ENCODE data around the gene ACOT9.
"Not testable (repeated sequence)": the region's sequence is repeated elsewhere in the genome, so short reads cannot be mapped to it uniquely, and the experiment has no call there.

ACOT9 gene

DNA sequence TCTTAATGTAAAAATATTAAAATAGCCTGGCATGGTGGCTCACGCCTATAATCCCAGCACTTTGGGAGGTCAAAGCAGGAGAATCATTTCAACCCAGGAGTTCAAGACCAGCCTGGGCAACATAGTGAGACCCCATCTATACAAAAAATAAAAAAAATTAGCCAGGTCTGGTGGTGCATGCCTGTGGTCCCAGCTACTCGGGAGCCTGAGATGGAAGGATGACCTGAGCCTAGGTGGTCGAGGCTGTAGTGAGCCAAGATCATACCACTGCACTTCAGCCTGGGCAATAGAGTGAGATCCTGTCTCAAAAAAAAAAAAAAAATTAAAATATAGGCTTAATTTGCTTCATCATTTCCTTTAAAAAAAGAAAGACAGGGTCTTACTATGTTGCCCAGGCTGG lies 66.6 kb downstream of the ACOT9 start:
- not testable (repeated sequence) for DNase-seq

DNA sequence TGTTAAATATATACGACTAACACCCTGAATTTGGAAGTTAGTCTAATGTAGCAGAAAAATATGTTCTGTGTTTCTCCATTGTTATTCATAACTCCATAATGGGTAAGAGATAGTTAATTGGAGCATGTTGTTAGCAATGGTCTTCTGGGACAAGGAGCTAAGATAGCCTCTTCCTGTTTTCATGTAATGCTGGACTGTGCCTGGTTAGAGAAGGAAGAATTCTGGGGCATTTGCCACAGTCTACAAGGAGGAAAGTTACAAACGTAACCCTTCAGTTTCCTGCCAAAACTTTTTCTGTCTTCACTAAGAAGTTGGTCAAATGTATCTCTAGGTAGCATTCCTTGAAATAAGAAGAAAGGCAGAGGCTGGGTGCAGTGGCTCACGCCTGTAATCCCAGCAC lies 70.0 kb downstream of the ACOT9 start:
- DNase-seq, result no peak

DNA sequence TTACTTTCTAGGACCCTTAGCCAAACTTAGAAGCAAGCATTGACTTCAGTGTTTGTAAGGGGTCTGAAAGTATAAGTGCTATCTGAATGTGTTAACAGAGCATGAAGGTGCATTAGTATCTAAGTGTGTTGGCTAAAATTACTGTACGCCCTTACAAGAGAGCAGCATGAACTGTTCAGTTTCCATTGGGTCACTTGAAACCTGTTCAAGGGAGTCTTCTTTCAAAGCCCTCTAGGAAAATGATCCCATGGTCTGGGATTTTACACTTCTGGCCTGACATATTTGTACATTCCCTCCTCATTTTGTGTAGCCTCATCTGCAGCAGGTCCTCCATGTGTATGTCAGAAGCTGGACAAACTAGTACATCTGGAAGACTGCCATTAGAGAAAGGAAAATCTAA lies 72.5 kb downstream of the ACOT9 start:
- DNase-seq, result no peak

DNA sequence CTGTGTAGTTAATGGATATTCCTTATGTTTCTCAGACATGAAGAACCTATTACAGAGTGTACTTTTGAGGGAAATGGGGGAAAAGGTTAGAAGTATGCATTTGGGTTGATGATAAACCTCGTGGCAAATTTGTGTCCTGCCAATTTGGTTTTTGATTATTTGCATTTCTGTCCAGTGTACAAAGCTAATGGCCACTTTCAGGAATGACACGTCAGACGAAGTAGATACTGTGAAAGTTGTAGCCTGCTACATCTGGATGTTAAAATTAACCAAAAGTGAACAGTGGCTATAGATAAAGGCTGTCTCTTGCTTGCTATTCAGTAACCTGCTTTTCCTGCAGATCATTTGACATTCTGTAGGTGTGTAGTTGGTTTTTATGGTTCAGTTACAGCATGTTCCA lies 74.7 kb downstream of the ACOT9 start:
- DNase-seq, result no peak

DNA sequence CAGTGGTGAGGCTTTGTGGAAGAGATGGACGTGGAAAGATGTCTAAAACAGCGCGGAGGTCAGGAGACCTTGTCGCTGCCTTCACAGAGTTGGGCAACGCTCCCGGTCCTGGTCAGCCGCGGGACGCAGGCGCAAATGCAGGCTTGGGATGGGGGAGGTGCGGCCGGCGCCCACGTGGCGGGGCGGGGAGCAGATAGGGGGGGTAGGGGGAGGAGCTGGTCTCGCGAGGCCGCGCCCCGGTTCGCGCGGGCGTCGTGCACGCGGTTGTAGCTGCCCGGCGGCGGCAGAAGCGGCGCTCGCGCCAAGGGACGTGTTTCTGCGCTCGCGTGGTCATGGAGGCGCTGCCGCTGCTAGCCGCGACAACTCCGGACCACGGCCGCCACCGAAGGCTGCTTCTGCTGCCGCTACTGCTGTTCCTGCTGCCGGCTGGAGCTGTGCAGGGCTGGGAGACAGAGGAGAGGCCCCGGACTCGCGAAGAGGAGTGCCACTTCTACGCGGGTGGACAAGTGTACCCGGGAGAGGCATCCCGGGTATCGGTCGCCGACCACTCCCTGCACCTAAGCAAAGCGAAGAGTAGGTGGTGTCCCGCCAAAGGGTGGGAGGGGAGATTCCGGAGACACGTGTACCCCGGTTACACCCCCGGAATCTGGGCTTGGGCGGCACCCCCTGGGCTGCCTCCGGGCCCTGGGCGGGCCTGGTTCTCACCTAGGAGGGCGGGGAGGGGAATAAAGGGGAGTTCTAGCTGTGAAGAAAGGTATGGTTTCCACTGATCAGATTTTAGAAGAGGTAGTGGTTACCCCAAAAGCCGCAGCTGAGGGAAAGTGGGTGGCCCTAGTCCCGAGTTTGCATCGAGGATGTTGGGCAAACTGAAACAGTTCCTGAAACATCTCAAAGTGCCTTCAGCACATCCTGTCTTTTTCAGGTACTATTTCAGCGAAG lies 75.6 kb downstream of the ACOT9 start, which contains the start of gene PRDX4:
PRDX4 (plus strand) TSS at position 255 of the 939 bp plus-strand sequence; CDS start at position 333, 78 bp downstream.
- DNase-seq, result peak; percentile 35 to 74

DNA sequence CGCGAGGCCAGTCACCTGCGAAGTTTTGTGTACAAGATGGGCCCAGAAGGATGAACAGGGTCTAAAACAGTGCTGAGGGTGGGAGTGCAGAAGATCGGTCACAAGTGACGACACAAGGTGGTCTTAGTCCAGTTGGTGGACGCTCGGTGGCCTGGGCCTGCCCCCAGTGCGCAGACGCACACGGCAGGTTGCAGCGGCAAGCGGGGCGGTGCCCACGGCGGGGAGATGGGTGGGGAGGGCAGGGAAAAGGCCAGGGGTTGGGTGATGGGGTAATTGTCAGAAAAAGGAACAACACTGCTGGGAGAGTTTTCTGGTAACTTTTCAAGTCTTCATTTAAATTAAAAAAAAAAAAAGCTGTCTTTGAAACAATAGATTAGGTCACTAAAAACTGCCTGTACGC lies 76.8 kb downstream of the ACOT9 start:
- DNase-seq, result no peak

DNA sequence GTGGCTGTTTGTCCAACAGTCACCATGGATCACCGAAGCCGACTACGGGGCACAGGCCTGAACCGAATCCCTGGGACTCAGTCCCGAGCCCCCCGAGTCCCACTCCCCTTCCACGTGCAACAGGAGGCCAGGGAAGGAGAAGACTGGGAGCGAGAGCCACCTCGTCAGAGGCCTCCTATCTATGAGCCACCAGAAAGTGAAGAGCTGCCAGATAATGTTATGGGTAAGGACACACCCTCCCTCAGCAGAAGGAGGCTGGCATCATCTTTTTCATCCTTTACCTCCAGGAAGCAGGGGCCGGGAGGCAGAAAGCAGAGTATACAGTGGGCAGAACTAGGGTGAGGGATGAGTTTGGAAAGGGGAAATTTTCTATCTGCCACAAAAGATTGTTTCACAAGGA lies 78.6 kb downstream of the ACOT9 start:
- no peak for DNase-seq

DNA sequence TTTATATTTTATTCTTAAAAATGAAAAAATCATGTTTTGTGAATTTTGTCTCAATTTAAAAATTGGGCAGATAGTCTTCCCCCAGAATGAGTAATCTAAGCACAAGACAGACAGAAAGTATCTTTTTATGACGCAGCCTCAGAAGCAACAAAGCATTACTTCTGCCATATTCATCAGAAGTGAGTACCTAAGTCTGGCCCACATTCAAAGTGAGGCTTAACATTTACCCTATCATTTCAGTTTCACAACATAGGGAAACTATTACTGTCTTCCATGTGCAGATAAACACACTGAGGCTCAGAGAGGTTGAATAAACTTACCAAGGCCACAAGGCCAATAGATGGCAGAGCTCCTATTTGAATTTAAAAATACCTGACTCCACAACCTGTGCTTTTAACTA lies 80.2 kb downstream of the ACOT9 start:
- DNase-seq, result no peak

DNA sequence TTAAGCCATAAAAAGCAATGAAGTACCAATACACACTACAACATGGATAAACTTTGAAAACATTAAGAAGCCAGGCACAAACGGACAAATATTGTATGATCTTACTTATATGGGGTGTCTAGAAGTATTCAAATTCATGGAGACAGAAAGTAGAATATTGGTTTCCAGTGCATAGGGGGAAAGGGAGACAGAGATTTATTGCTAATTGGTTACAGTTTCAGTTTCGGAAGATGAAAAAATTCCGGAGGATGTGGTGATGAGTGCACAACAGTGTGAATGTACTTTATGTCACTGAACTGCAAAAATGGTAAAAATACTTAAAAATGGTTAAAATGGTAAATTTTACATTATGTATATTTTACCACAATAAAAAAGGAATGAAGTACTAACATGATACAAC lies 80.9 kb downstream of the ACOT9 start:
- DNase-seq, result no peak

DNA sequence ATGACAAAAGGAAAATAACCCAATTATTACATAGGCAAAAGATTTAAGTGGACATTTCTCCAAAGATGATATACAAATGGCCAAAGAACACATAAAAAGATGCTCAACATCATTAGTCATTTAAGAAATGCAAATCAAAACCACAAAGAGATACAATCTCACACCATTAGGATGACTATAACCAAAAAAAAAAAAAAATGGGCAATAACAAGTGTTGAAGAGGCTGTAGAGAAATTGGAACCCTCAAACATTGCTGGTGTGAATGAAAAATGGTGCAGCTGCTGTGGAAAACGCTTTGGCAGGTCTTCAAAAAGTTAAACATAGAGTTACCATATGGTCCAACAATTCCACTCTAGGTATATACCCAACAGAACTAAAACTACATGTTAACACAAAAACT lies 81.4 kb downstream of the ACOT9 start:
- DNase-seq, result no peak

DNA sequence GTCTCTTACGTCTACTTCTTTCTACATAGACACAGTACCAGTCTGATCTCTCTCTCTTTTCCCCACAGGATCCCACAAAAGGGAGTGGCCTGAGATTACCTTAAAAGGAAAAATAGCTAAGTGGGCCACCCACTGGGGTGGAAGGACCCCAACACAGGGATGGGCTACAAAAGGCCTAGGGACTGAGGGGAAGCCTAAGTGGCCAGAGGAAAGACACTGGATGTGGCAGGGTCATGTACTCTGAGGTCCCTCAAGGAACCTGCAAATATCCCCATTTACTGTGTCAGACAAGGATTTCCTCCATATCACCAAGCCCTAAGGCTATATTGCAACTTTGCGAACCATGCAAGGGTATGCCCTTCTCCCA lies 82.3 kb downstream of the ACOT9 start:
- no peak for DNase-seq

DNA sequence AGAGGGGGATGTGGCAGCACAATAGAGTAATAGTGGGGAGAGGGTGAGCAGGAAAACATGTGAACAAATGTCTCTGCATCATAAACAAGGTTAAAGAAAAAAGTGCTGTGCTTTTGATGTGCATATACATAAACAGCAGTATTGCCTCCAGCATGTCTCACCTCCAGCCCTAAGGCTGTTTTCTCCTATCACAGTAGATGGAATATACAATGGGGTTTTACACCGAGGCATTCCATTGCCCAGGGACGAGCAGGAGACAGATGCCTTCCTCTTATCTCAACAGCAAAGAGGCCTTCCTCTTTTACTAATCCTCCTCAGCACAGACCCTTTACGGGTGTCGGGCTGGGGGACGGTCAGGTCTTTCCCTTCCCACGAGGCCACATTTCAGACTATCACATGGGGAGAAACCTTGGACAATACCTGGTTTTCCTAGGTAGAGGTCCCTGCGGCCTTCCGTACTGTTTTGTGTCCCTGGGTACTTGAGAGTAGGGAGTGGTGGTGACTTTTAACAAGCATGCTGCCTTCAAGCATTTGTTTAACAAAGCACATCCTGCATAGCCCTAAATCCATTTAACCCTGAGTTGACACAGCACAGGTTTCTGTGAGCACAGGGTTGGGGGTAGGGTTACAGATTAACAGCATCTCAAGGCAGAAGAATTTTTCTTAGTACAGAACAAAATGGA lies 82.9 kb downstream of the ACOT9 start:
- not testable (repeated sequence) for DNase-seq

DNA sequence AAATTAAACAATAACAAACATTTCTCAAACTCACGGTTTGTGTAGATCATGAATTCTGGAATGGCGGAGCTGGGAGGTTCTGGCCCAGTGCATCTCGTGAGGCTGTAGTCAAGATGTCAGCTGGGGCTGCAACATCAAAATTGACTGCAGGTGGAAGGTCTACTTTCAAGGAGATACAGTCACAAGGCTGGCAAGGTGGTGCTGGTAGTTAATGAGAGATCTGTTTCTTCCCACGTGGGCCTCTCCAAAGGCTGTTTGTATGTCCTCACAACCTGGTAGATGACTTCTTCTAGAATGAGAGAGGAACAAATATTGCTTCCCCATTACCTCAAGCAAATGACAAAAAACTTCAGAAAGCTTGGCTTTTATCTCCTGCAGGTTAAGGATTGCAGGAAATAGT lies 83.7 kb downstream of the ACOT9 start:
- DNase-seq, result no peak

DNA sequence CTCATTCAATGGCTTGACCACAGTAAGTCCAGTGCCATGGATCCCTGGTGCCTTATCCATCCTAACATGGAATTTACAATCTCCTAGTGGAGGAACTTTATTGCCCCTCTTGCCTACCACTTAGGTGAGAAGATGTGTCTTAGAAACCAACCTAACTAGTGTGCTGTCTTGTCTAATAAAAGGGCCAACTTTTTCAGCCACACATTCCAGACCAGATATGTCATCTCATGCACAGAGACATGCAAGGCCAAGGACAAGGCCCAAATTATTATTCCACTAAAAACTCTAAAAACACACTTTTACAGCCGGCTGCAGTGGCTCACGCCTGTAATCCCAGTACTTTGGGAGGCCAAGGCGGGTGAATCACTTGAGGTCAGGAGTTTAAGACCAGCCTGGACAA lies 86.4 kb downstream of the ACOT9 start:
- DNase-seq, result no peak

DNA sequence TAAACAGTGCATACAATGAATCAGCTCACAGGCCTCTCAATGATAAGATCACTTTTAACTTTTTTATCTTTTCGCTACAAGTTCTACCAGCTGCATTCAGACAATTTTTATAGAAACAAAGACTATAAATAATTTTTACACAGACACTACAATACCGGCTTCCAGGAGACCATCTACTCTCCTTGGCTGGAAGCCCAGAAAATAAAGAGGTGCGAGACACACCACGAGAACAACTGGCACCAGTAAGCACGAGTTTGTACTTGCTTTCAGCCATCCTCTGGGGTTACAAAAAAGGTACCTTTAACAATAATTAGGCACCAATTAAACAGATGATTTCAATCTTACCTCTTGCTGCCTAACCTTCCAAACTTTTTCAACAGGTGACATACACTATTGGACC lies 87.0 kb downstream of the ACOT9 start:
- no peak for DNase-seq
